HepG2 (cell line): Measurements from ENCODE around the gene DDRGK1. TPM values are rescaled to one million over a fixed set of nuclear protein-coding genes. Genes with fewer than 3 reads are reported as not detected.

ENCODE experiments used
- ATF6 ChIP-seq: sonication (generic); formaldehyde crosslinking; conservative IDR thresholded peaks from 2 replicates; pipeline ENCODE4 v1.4.0; 2020; ENCODE audit warnings: missing genetic modification reagents
- CAMTA2 ChIP-seq: sonication (generic); formaldehyde crosslinking; IDR thresholded peaks from 2 replicates; pipeline ENCODE4 v1.4.0; 2020; ENCODE audit warnings: mild to moderate bottlenecking, missing genetic modification reagents, borderline replicate concordance
- DMTF1 ChIP-seq: sonication (generic); formaldehyde crosslinking; IDR thresholded peaks from 2 replicates; pipeline ENCODE4 v1.4.0; 2020; ENCODE audit warnings: mild to moderate bottlenecking, missing genetic modification reagents
- FOXC1 ChIP-seq: sonication (generic); formaldehyde crosslinking; IDR thresholded peaks from 2 replicates; pipeline ENCODE4 v1.8.0; 2022; ENCODE audit warnings: mild to moderate bottlenecking, missing genetic modification reagents, borderline replicate concordance
- GLMP ChIP-seq: sonication (generic); formaldehyde crosslinking; IDR thresholded peaks from 2 replicates; pipeline ENCODE4 v1.9.0; 2021; ENCODE audit warnings: missing genetic modification reagents, mild to moderate bottlenecking, borderline replicate concordance
- HDAC6 ChIP-seq: fragments of 200-600 bp; sonication (generic); IDR thresholded peaks from 2 replicates; pipeline ENCODE4 v1.7.0; 2017; ENCODE audit warnings: mild to moderate bottlenecking, antibody characterized with exemption, low read length, low read depth
- HNRNPH1 ChIP-seq: fragments of 200-400 bp; formaldehyde crosslinking; optimal IDR thresholded peaks from 2 replicates; pipeline ENCODE3; 2017; ENCODE audit warnings: mild to moderate bottlenecking, low read depth, low read length
- IRF1 ChIP-seq: sonication (generic); formaldehyde crosslinking; IDR thresholded peaks from 2 replicates; pipeline ENCODE4 v1.4.0; 2020; ENCODE audit warnings: low read depth, mild to moderate bottlenecking, missing genetic modification reagents
- TCF7 ChIP-seq: sonication (generic); IDR thresholded peaks from 2 replicates; pipeline ENCODE4 v1.6.1; 2016; ENCODE audit warnings: antibody characterized with exemption, low read depth
- THAP8 ChIP-seq: sonication (generic); formaldehyde crosslinking; IDR thresholded peaks from 2 replicates; pipeline ENCODE4 v1.5.1; 2020; ENCODE audit warnings: missing genetic modification reagents, mild to moderate bottlenecking, borderline replicate concordance
- ZBTB33 ChIP-seq: sonication (generic); formaldehyde crosslinking; IDR thresholded peaks from 2 replicates; pipeline ENCODE4 v1.4.0; 2020; ENCODE audit warnings: missing genetic modification reagents
- ZFP36 ChIP-seq: fragments of 150-350 bp; IDR thresholded peaks from 2 replicates; pipeline ENCODE4 v1.6.1; 2018; ENCODE audit warnings: borderline replicate concordance, low read length, low read depth; ENCODE audit not compliant: partially characterized antibody
- ZMAT5 ChIP-seq: sonication (generic); formaldehyde crosslinking; IDR thresholded peaks from 2 replicates; pipeline ENCODE4 v1.5.0; 2020; ENCODE audit warnings: mild to moderate bottlenecking, low read depth, missing genetic modification reagents, borderline replicate concordance
- ZNF747 ChIP-seq: sonication (generic); formaldehyde crosslinking; IDR thresholded peaks from 2 replicates; pipeline ENCODE4 v1.8.1; 2023; ENCODE audit warnings: missing genetic modification reagents, mild to moderate bottlenecking, borderline replicate concordance
- polyA plus RNA-seq, 8 experiments: library from polyadenylated mRNA; depleted of rRNA in 3 of 8; stranded (reverse) in 7 of 8; unstranded in 1 of 8; fragments of >200 nt; fragmentation: Illumina TruSeq in 4 of 8; extraction: Trizol in 4 of 8; gene quantifications; 2 replicates each; pipeline versions ENCODE4 v1.2.1 to v1.2.3, GENCODE V29; 2011 to 2016; ENCODE audit warnings: low read depth in 4 of 8, missing spikeins in 1 of 8, mixed read lengths in 1 of 8; ENCODE audit not compliant: insufficient read depth in 1 of 8
- total RNA-seq, 5 experiments: library from RNA; depleted of rRNA; stranded (reverse); fragments of >200 nt; fragmentation: Illumina TruSeq; extraction: Trizol; gene quantifications; 2 replicates each; pipeline ENCODE4 v1.2.3, GENCODE V29; 2016; ENCODE audit warnings: low read depth in 1 of 5

The DDRGK1 gene
- total and polyA plus RNA-seq, 2 of the 13 experiments (the other 11 are each of a cell fraction or from before 2014, with no cell fraction given) = 96.7 to 149 TPM

GRCh38 chr20:3231889-3232588 is 27.6 kb upstream of the DDRGK1 start (continued):
- no peak for TF ChIP-seq TCF7
- no peak for TF ChIP-seq DMTF1 (CRISPR knock-in tag)
- TF ChIP-seq CAMTA2 (CRISPR knock-in tag) = 0 out of 2 replicates have a peak, but pooled peaks have one; percentile 23
- TF ChIP-seq ZMAT5 = no peak
- TF ChIP-seq FOXC1 (CRISPR knock-in tag) = peak; percentile 88; the same call in 1 of the 2 replicates
- TF ChIP-seq IRF1 = no peak
- TF ChIP-seq ZNF747 (CRISPR knock-in tag) = 0 out of 2 replicates have a peak, but pooled peaks have one; percentile 67
- TF ChIP-seq THAP8 (CRISPR knock-in tag) = no peak
- TF ChIP-seq ZBTB33 (CRISPR knock-in tag) = peak; percentile 62
- no peak for TF ChIP-seq HDAC6
- no peak for TF ChIP-seq ZFP36
- TF ChIP-seq HNRNPH1 = no peak
- TF ChIP-seq ATF6 (CRISPR knock-in tag) = no peak
- no peak for TF ChIP-seq GLMP (CRISPR knock-in tag)
